ENCODE data around the gene ACTR5. TPM values are rescaled to one million over a fixed set of nuclear protein-coding genes. Genes with fewer than 3 reads are reported as not detected.
A peak's percentile ranks its signal among the peaks of the same experiment; 100 is the strongest.

ACTR5 gene
- total and polyA plus RNA-seq, 2 donors from 2014 or later, result 5.8 to 8.4 TPM

DNA sequence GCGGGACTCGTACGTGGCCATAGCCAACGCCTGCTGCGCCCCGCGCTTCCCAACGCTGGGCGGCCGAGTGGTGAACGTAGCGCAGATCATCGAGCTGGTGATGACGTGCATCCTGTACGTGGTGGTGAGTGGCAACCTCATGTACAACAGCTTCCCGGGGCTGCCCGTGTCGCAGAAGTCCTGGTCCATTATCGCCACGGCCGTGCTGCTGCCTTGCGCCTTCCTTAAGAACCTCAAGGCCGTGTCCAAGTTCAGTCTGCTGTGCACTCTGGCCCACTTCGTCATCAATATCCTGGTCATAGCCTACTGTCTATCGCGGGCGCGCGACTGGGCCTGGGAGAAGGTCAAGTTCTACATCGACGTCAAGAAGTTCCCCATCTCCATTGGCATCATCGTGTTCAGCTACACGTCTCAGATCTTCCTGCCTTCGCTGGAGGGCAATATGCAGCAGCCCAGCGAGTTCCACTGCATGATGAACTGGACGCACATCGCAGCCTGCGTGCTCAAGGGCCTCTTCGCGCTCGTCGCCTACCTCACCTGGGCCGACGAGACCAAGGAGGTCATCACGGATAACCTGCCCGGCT lies 20.6 kb upstream of the ACTR5 start:
- TF ChIP-seq, protein P1, sequence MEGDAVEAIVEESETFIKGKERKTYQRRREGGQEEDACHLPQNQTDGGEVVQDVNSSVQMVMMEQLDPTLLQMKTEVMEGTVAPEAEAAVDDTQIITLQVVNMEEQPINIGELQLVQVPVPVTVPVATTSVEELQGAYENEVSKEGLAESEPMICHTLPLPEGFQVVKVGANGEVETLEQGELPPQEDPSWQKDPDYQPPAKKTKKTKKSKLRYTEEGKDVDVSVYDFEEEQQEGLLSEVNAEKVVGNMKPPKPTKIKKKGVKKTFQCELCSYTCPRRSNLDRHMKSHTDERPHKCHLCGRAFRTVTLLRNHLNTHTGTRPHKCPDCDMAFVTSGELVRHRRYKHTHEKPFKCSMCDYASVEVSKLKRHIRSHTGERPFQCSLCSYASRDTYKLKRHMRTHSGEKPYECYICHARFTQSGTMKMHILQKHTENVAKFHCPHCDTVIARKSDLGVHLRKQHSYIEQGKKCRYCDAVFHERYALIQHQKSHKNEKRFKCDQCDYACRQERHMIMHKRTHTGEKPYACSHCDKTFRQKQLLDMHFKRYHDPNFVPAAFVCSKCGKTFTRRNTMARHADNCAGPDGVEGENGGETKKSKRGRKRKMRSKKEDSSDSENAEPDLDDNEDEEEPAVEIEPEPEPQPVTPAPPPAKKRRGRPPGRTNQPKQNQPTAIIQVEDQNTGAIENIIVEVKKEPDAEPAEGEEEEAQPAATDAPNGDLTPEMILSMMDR (IDR thresholded peaks at IDR 0.05; ENCODE audit: borderline replicate concordance, extremely low read depth, insufficient read depth), result no peak
- no peak for FAIRE-seq
- Histone ChIP-seq H3K4me1 (ENCODE audit: control insufficient read depth in 2 of 3, insufficient read depth in 2 of 3, low read depth in 1 of 3, low read length in 3 of 3) (peaks cover 0 to 20% (median 7%) of the 10 kb centered on the region in 3 donors), H3K9ac (ENCODE audit: low read length in 3 of 3) (no peak overlapping the region), H3K36me3 (ENCODE audit: control insufficient read depth in 2 of 3, insufficient read depth in 3 of 3, low read length in 3 of 3) (no peaks in the 10 kb centered on the region), H3K27ac (ENCODE audit: low read depth in 2 of 2, low read length in 2 of 2) (no peak overlapping the region), H3K4me3 (ENCODE audit: low read length in 3 of 3) (no peak overlapping the region), H3K9me3 (ENCODE audit: control insufficient read depth in 2 of 3, insufficient read depth in 1 of 3, low read length in 3 of 3) (no peaks in the 10 kb centered on the region), H3K27me3 (ENCODE audit: control insufficient read depth, insufficient read depth, low read length) (peaks cover 70% of the 10 kb centered on the region)
- peak in 2 of 5 donors; percentile 18 to 44 for DNase-seq
- intact Hi-C loops (cut with DNase I), result no loop called here

DNA sequence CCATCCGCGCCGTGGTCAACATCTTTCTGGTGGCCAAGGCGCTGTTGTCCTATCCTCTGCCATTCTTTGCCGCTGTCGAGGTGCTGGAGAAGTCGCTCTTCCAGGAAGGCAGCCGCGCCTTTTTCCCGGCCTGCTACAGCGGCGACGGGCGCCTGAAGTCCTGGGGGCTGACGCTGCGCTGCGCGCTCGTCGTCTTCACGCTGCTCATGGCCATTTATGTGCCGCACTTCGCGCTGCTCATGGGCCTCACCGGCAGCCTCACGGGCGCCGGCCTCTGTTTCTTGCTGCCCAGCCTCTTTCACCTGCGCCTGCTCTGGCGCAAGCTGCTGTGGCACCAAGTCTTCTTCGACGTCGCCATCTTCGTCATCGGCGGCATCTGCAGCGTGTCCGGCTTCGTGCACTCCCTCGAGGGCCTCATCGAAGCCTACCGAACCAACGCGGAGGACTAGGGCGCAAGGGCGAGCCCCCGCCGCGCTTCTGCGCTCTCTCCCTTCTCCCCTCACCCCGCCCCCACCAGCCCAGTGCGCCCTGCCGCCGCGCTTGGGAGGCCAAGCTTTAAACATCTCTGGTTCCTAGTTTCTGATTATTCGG lies 20.0 kb upstream of the ACTR5 start:
- DNase-seq (peak in 4 of 5 donors; percentile 55 to 77 (median 65)), FAIRE-seq (no peak)
- no peak overlapping the region for H3K27ac ChIP-seq (ENCODE audit: low read depth in 2 of 2, low read length in 2 of 2)

DNA sequence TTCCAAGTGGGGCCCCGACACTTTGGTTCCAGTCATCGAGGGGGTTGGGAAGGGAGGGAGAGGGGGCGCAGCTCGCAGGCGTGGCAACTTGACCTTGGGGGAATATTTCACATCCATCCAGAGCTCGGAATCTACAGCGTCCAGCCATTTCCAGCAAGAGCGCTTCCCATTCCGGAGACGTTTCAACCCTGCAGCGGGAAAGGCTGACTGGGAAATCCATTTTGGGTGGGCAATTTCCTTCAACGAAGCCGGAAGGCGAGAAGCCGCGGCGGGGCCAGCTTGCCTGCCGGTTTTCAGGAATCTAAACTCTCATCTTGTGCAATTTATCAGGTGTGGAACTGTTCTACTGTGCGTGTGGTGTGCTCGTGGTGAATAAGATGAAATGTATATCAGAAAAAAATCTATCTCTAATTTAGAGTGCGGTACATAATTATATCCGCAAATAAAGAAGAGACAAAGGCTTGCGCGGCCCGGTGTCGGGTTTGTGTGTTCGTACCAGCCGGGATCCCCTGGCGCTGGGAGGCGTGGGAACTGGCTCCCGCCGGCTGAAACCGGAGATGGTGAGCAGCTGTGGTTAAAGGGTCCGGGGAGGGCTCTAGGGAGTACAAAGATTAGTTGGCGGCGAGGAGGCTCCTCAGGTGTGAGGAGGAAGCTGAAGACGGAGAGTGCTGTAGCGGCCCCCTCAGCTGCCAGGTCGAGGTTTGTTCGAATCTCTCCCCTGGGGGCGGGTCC lies 19.2 kb upstream of the ACTR5 start:
- intact Hi-C loops (cut with DNase I), result no loop called here
- H3K4me3 ChIP-seq (ENCODE audit: low read length in 3 of 3), result no peak overlapping the region
- H3K36me3 ChIP-seq (ENCODE audit: control insufficient read depth in 2 of 3, insufficient read depth in 3 of 3, low read length in 3 of 3), result no peaks in the 10 kb centered on the region
- peaks cover 66% of the 10 kb centered on the region for H3K27me3 ChIP-seq (ENCODE audit: control insufficient read depth, insufficient read depth, low read length)
- H3K27ac ChIP-seq (ENCODE audit: low read depth in 2 of 2, low read length in 2 of 2), result no peak overlapping the region
- TF ChIP-seq, protein P1 (IDR thresholded peaks at IDR 0.05; ENCODE audit: borderline replicate concordance, extremely low read depth, insufficient read depth), result no peak
- FAIRE-seq (no peak), DNase-seq (peak in 4 of 5 donors; percentile 80 to 85 (median 82))
- no peaks in the 10 kb centered on the region for H3K9me3 ChIP-seq (ENCODE audit: control insufficient read depth in 2 of 3, insufficient read depth in 1 of 3, low read length in 3 of 3)
- no peak overlapping the region for H3K9ac ChIP-seq (ENCODE audit: low read length in 3 of 3)
- H3K4me1 ChIP-seq (ENCODE audit: control insufficient read depth in 2 of 3, insufficient read depth in 2 of 3, low read depth in 1 of 3, low read length in 3 of 3), result peaks cover 0 to 20% (median 7%) of the 10 kb centered on the region in 3 donors

More for the DNA sequence above, 20.0 kb upstream of the ACTR5 start:
- Histone ChIP-seq H3K9me3 (ENCODE audit: control insufficient read depth in 2 of 3, insufficient read depth in 1 of 3, low read length in 3 of 3) (no peaks in the 10 kb centered on the region), H3K9ac (ENCODE audit: low read length in 3 of 3) (no peak overlapping the region), H3K4me3 (ENCODE audit: low read length in 3 of 3) (no peak overlapping the region), H3K4me1 (ENCODE audit: control insufficient read depth in 2 of 3, insufficient read depth in 2 of 3, low read depth in 1 of 3, low read length in 3 of 3) (peaks cover 0 to 20% (median 7%) of the 10 kb centered on the region in 3 donors), H3K27me3 (ENCODE audit: control insufficient read depth, insufficient read depth, low read length) (peaks cover 69% of the 10 kb centered on the region), H3K36me3 (ENCODE audit: control insufficient read depth in 2 of 3, insufficient read depth in 3 of 3, low read length in 3 of 3) (no peaks in the 10 kb centered on the region)
- TF ChIP-seq, protein P1 (IDR thresholded peaks at IDR 0.05; ENCODE audit: borderline replicate concordance, extremely low read depth, insufficient read depth), result no peak
- intact Hi-C loops (cut with DNase I), result no loop called here

Data from kidney (tissue), 14 donors.